OCI-LY3 (cell line): ENCODE measurements around the gene PDE12.
A peak's percentile ranks its signal among the peaks of the same experiment; 100 is the strongest.

Experiments
- H2AFZ ChIP-seq: fragments of 200-600, 300-600 bp; shearing (Covaris generic); 2 replicates; pipeline ENCODE4 v1.6.0; 2014; ENCODE audit warnings: antibody characterized with exemption, low read depth, low read length
- H3K27ac ChIP-seq: fragments of 200-600, 300-600 bp; sonication (generic); 2 replicates; pipeline ENCODE4 v1.5.1; 2014; ENCODE audit warnings: mild to moderate bottlenecking, low read length, moderate library complexity, mixed read lengths
- H3K27me3 ChIP-seq: fragments of 200-600, 300-600 bp; sonication (generic); 2 replicates; pipeline ENCODE4 v1.6.1; 2014; ENCODE audit warnings: low read depth, low read length, mixed read lengths
- H3K36me3 ChIP-seq: fragments of 200-600, 300-600 bp; sonication (generic); replicated peaks from 2 replicates; pipeline ENCODE3; 2014; ENCODE audit warnings: low read depth, low read length, mixed read lengths
- H3K4me1 ChIP-seq: fragments of 300-600, 200-600 bp; sonication (generic); 2 replicates; pipeline ENCODE4 v1.6.1; 2014; ENCODE audit warnings: low read length, mixed read lengths
- H3K4me2 ChIP-seq: fragments of 200-600, 300-600 bp; sonication (generic); 2 replicates; pipeline ENCODE4 v1.6.1; 2014; ENCODE audit warnings: low read length, mixed read lengths
- H3K4me3 ChIP-seq: fragments of 300-600, 200-600 bp; sonication (generic); 2 replicates; pipeline ENCODE4 v1.5.1; 2014; ENCODE audit warnings: antibody characterized with exemption, mild to moderate bottlenecking, low read length, moderate library complexity
- H3K79me2 ChIP-seq: fragments of 300-600, 200-600 bp; shearing (Covaris generic); 2 replicates; pipeline ENCODE4 v1.6.1; 2014; ENCODE audit warnings: mild to moderate bottlenecking, low read length, mixed read lengths
- H3K9ac ChIP-seq: fragments of 300-600, 200-600 bp; shearing (Covaris generic); 2 replicates; pipeline ENCODE4 v1.6.0; 2014; ENCODE audit warnings: mild to moderate bottlenecking, low read length, moderate library complexity
- H3K9me3 ChIP-seq: fragments of 200-600, 300-600 bp; shearing (Covaris generic); 2 replicates; pipeline ENCODE4 v1.6.1; 2014; ENCODE audit warnings: low read length, mixed read lengths; ENCODE audit not compliant: insufficient read depth
- H4K20me1 ChIP-seq: fragments of 200-600, 300-600 bp; sonication (generic); 2 replicates; pipeline ENCODE4 v1.6.1; 2016; ENCODE audit warnings: low read length, mixed read lengths; ENCODE audit not compliant: insufficient read depth
- CTCF ChIP-seq: fragments of 200-600, 300-600 bp; sonication (generic); IDR thresholded peaks from 2 replicates; pipeline ENCODE4 v1.5.1; 2014; ENCODE audit warnings: antibody characterized with exemption, low read length, low read depth
- EZH2phosphoT487 ChIP-seq: fragments of 200-600 bp; shearing (Covaris generic); IDR thresholded peaks from 2 replicates; pipeline ENCODE4 v1.6.1; 2018; ENCODE audit warnings: antibody characterized with exemption, mixed run types, low read depth

The PDE12 gene

GRCh38 chr3:57596495-57597126, 40.5 kb downstream of the PDE12 start:
- Histone ChIP-seq H3K9ac (peak overlapping the region; percentile 94), H3K4me2 (peak overlapping the region; percentile 76), H2AFZ (peak overlapping the region; percentile 19; the same call in 1 of the 2 replicates), H3K79me2 (peaks cover 74% of the 10 kb centered on the region), H3K27me3 (no peaks in the 10 kb centered on the region), H4K20me1 (peaks cover 44% of the 10 kb centered on the region), H3K4me1 (peaks cover 21% of the 10 kb centered on the region), H3K4me3 (peak overlapping the region; percentile 86), H3K36me3 (peaks cover 22% of the 10 kb centered on the region), H3K27ac (peak overlapping the region; percentile 86), H3K9me3 (no peaks in the 10 kb centered on the region)
- TF ChIP-seq EZH2phosphoT487 (no peak), CTCF (no peak)

- Histone ChIP-seq H3K36me3 (peaks cover 26% of the 10 kb centered on the region), H3K27ac (peak within 1 kb of the TSS; percentile 86), H3K4me2 (peak within 1 kb of the TSS; percentile 88), H3K4me3 (peak within 1 kb of the TSS; percentile 86), H3K9ac (peak within 1 kb of the TSS; percentile 94), H3K9me3 (no peaks in the 10 kb centered on the region), H3K4me1 (peaks cover 21% of the 10 kb centered on the region), H4K20me1 (peaks cover 39% of the 10 kb centered on the region), H3K79me2 (peaks cover 67% of the 10 kb centered on the region), H3K27me3 (no peaks in the 10 kb centered on the region), H2AFZ (peak within 1 kb of the TSS; percentile 49)
- peak; percentile 31 for TF ChIP-seq CTCF
- no peak for TF ChIP-seq EZH2phosphoT487
Observed at GRCh38 chr3:57597127-57597923, 41.3 kb downstream of the PDE12 start, which contains the start of gene ARF4. Gene ARF4, minus strand, starts transcription at chr3:57597344. Its CDS starts 204 bp downstream, at chr3:57597140.

- Histone ChIP-seq H3K4me2 (peak overlapping the region; percentile 88), H3K4me3 (peak overlapping the region; percentile 81), H3K9me3 (no peaks in the 10 kb centered on the region), H3K27ac (peak overlapping the region; percentile 85), H3K27me3 (no peaks in the 10 kb centered on the region), H4K20me1 (peaks cover 25% of the 10 kb centered on the region), H3K36me3 (peaks cover 20% of the 10 kb centered on the region), H3K9ac (peak overlapping the region; percentile 84), H3K79me2 (peaks cover 51% of the 10 kb centered on the region), H2AFZ (no peak overlapping the region), H3K4me1 (peaks cover 21% of the 10 kb centered on the region)
- TF ChIP-seq EZH2phosphoT487, result no peak
Observed at GRCh38 chr3:57598765-57599360, 42.8 kb downstream of the PDE12 start.

- H3K27ac ChIP-seq, result no peak overlapping the region
- H3K4me3 ChIP-seq, result no peak overlapping the region
- peaks cover 13% of the 10 kb centered on the region for H4K20me1 ChIP-seq
- no peak overlapping the region for H3K4me2 ChIP-seq
- peaks cover 12% of the 10 kb centered on the region for H3K4me1 ChIP-seq
- H3K79me2 ChIP-seq, result peaks cover 38% of the 10 kb centered on the region
- no peak for TF ChIP-seq CTCF
- no peak for TF ChIP-seq EZH2phosphoT487
- H2AFZ ChIP-seq, result no peak overlapping the region
- peaks cover 18% of the 10 kb centered on the region for H3K36me3 ChIP-seq
- H3K27me3 ChIP-seq, result no peaks in the 10 kb centered on the region
- peaks cover 3% of the 10 kb centered on the region; the same call in 1 of the 2 replicates for H3K9me3 ChIP-seq
- no peak overlapping the region for H3K9ac ChIP-seq
Observed at GRCh38 chr3:57600195-57600594, 44.1 kb downstream of the PDE12 start.
